ENCODE measurements around the gene COL15A1.

Gene COL15A1

DNA sequence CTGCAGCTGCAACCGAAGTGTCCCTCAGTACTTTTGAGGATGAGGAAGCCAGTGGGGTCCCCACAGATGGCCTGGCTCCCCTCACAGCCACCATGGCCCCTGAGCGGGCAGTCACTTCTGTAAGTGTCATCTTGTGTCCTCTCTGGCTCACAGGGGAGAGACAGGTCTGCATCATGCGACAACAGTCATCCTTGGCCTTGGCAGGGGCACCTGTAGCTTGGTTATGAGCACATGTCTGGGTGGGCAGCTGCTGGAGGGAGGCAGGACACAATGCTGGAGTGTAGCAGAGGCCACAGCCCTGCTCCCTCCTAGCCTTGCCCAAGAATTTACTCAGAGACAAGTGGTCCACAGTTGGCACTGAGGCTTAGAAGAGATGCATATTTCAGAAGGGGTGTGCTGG is 71.7 kb downstream of the COL15A1 start:
- DNase-seq (ENCODE audit: low read depth) = no peak

DNA sequence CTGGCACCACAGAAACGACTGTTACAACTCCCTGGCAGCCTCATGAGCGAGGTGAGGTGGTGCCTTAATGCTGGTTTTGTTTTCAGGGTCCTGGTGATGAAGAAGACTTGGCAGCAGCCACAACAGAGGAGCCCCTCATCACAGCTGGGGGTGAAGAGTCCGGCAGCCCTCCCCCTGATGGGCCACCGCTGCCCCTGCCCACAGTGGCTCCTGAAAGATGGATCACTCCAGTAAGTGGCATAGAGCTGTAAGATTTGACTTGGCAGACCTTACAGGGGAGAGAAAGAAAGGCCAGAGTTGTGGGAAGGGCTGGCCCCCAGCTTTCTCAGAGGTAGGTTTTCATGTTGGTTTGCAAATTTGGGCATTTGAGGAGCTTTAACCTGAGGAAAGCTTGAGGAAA is 72.2 kb downstream of the COL15A1 start:
- DNase-seq (ENCODE audit: low read depth) = no peak

DNA sequence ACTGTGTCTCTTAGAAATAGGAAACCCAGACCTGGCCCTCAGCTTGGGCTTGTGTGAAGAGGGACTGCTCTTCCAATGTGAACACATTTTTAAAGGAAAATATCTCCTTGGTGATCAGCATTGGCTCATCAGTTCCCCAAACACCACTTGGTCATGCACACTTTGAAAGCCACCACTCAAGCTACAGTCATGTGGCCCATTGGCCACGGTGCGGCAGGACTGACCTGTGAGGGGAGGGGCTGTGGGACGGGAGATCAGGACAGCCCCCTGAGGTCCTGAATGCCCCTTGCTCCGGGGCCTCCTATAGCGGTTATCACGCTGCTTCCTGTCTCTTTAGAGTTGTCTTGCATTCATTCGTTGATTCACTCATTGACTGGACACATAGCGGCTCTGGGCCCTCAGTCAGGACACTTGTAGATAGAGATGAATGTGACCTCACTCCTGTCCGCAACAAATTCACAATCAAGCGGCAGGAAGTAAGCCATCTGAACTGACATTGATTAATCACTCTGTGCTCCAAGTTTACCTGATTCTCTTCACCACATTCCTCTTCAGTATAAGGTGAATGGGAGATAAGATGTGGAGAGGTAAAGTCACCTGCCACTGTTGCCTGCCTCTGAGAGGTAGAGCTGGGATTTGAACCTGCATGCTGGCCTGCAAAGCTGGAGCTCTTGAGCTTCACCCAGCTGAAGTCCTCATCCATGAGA is 73.1 kb downstream of the COL15A1 start:
- DNase-seq (ENCODE audit: low read depth) = no peak

DNA sequence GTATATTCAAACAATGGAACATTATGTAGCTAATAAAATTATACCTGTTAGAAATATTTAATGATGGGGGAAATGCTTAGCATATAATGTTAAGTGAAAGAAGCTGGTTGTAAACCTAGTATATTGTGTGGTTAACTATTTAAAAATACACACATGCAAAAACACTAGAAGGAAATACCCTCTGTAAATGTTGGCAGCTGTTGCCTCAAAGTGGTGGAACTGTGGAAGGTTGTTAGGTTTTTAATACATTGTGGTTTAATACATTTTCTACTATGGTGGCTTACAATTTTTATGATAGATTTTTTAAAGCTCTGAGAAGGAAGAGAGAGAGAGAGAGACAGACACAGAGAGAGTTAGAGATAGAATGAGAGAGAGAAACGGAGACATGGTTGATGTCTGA is 74.9 kb downstream of the COL15A1 start:
- DNase-seq (ENCODE audit: low read depth) = no peak

DNA sequence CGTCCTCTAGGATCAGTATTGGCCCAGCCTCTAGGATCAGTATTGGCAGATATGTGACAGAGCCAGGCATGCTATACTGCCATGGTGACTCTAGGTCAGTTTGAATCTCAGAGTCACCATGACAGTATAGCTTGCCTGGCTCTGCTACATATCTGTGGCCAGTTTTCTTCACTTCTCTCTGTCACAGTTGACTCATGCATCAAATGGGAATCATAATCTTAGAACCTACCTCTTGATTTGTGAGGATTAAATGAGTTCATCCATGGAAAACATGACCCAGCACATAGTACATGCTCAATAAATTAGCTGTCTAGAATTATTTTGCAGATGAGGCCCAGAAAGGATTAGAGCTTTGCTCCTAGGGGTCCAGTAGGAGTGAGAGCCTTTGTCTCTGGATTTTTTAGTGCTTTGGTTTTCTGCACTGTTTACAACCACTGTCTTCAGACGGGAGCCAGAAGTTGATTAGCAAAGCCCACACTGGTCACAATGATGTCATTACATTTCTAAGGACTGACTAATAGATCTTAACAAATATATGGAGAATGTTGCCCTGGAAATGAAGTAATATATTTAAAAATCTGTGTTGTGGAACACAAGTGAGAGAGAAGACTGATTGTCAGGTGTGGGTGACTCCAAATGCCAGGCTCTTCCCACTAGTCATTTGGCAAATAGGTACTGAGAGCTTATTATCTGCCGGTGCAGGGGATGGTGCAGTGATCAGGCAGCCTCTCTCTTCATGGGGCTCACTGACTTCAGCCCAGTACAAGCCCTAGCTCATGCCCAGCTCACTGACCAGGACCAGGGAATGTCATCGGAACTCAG is 76.0 kb downstream of the COL15A1 start:
- peak; percentile 98 for DNase-seq (ENCODE audit: low read depth)

DNA sequence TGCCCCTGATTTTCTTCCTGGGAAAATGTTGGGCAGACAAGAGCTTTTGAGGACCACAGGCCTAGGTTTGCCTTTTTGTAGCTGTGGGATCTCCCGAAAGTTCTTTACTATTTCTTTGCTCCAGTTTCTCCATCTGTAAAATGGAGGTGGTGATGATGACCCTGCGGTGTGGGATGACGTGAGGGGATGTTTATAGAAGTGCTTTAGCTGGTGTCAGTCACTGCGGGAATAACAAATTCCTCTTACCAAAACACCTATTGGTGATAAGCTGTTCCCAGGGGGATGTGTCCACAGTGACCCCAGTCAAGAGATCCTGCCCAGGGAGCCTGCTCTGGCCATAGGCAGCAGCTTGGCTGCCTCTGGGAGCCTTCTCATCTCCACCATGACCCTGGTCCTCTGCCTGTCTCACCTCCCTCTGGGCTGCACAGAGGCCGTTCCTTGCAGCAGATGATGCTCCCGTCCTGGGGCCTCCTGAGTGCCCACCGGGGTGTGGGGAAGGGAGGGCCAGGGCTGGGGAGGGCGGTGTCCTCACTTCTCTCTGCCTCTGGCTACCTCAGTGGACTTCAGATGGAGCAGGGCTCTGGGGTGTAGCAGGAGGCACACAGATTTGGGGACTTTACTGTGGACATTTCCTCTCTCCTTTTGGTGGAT is 77.2 kb downstream of the COL15A1 start:
- no peak for DNase-seq (ENCODE audit: low read depth)

DNA sequence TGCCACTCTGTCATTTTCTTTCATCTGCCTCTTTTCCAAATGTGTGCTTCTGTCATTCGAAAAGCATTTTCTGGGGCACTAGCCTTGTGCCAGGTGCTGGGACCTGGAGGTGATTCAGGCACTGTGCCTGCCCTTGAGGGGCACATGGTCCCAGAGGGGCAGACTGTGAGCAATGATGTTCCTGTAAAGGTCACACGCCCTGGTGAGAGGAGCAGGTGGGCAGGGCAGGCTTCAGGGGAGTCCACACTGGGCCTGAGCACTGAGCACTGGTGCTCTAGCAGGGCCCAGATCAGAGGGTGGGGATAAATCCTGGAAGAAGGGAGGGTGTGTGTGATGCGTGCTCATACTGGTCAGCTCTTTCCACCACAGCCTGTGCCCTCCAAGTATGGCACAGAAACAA is 77.8 kb downstream of the COL15A1 start:
- no peak for DNase-seq (ENCODE audit: low read depth)

DNA sequence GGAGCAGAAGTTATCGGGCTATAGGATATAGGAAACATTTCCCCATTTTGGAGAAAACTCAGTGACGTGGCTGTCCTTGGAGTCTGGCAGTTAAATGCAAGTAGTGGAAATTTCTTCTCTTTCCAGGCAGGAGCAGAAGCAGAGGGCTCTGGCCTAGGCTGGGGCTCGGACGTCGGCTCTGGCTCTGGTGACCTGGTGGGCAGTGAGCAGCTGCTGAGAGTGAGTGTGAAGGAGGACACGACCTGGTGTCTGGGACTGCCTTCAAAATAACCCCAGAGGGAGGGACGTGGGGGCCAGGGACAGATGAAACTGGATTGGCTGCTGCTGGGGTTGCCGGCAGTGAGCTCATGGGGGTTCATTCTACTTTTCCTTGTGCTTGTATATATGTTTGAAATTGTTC is 79.5 kb downstream of the COL15A1 start:
- no peak for DNase-seq (ENCODE audit: low read depth)

DNA sequence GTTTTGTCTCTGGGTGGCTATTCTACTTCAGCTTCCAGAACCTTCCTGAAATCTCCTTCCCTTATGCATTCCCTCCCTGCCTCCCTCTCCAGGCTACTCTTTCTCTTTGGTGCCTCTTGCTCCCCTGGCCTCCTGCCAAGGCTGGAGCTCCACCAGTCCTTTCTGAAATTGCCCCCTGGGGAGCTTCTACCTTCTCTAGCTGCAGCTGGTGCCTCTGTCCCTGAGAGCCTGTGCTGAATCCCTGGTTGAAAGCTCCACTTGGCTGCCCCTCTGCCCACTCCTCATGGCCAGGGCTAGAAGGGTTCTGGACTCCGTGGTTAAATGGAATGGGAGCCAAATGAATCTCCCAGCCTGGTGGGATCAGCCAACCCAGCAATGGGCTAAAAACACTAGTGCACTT is 80.1 kb downstream of the COL15A1 start:
- DNase-seq (ENCODE audit: low read depth) = peak; percentile 64

DNA sequence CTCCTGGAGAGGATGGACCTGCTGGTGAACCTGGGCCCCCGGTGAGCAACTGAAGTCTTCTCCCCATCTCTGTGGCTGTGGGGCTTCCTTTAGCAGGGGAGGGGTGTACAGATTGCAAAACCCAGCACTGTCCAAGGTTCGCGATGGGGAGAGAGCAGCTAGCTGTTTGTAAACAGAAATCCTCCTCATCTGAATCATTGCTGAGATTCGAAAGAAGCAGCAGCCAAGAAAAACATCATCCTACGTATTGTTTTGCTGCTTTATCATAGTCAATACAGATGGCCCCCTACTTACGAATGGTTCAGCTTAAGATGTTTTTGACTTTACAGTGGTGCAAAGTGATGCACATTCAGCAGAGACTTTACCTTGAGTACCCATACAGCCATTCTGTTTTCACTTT is 81.3 kb downstream of the COL15A1 start:
- DNase-seq (ENCODE audit: low read depth) = no peak

DNA sequence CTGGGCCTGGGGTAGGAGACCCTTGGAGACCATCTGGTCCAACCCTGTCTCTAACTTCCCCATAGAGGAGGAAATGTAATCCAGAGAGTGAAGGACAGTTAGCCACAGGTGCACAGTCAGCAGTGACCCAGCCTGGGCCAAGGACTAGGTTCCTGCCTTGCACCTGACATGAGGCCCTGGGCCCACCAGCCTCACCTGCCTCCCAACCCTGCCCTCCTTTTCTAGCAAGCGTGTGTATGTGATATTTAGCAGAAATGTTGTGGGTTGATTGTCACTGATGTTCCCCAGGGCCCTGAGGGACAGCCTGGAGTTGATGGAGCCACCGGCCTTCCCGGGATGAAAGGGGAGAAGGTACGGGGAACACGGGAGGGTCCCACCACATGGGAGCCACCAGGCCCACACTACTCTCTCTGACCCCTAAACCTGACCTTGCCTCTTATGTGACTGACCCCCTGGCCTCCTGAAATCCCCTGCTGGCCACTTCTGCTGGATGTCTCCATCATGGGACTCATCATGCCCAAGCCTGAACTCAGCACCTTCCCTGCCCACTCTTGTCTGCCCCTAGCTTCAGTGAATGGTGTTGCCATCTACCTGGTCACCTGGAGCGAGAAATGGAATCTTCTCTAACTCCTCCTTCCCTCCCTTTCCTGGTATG is 82.0 kb downstream of the COL15A1 start:
- no peak for DNase-seq (ENCODE audit: low read depth)

DNA sequence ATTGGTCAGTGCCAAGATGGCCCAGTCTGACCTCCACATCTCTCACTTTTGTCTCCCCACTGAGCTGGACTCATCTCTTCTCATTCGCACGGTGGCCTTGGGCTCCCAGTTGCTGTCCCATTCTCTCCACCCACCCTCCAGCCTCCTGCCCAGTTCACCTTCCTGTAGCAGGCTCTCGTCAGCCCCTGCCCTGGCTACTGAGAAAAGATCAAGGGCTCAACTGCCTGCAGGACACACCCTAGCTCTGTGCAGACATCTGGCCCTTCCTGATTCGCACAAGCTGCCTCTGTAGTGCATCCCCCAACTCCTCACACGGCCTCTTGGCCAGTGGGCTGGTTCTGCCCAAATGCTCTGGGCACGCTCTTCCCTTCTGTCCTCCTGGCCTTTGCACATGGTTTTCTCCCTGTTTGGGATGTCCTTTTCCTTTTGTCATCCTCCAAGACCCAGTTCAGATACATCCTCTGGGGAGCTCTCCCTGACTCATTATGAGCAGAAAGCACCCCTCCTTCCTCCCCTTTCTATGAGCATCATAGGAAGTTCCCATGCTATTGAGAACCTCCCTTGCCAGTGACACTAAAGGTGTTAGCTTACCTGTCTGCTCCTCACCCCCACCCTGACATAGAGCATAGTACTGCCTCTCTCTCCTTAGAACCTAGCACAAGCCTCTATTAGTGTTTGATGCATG is 82.7 kb downstream of the COL15A1 start:
- DNase-seq (ENCODE audit: low read depth) = no peak

DNA sequence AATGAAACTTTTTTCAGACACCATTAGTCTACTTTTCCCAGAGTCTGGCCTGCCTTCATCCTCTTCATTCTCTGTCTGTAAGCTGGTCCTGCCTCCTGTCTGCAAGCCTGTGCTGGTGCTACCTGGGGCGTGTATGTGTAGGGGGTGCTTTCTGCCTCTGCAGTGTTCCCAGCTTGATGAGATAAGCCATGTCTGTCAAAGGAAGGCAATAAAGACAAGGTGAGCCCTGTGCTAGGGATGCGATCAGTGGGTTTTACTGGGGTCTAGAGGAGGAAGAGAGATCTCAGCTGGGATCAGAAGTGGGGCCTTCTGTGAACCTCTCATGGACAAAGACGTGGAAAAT is 83.2 kb downstream of the COL15A1 start:
- no peak for DNase-seq (ENCODE audit: low read depth)

DNA sequence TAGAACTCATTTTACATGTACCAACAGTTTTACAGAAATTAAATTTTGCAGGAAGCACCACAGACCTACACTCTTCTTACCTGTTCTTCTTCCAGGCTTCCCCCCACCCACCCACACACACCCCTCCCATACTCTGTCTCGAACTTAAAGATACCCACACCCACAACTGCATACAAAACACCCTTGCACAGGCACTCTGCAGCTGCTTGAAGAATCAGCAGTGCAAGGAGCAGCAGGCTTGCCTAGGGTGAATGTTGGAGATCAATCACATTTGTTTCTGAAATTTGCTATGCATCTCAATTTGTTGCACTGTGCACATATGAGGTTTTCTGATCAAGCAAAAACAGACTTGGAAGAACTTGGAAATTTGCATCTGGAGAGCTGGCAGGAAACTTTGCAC is 83.7 kb downstream of the COL15A1 start:
- no peak for DNase-seq (ENCODE audit: low read depth)

DNA sequence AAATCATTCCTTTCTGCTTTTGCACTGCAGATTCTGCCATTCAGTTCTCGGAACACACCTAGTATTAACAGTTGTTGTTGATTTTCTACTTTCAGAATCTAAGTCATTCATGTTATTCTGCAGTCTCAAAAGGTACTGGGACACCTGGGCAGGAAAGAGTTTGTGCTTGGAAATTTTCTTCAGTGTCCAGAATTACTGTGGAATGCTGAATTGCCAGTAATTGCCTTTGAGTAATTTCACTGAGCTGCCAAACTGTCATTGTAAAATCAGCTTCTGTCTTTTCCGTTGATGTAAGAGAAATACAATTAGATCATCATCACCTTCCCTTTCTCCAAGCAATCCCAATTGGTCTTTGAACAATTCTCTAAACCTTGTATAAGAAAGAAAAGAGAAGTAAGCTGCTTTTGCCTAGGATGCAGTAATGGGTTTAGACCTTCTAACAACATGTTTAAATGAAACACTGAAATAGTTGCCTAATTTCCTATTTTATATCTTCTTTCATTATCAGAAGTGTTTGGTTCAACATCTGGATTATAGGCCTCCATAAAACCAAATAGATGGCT is 85.5 kb downstream of the COL15A1 start:
- DNase-seq (ENCODE audit: low read depth) = no peak

DNA sequence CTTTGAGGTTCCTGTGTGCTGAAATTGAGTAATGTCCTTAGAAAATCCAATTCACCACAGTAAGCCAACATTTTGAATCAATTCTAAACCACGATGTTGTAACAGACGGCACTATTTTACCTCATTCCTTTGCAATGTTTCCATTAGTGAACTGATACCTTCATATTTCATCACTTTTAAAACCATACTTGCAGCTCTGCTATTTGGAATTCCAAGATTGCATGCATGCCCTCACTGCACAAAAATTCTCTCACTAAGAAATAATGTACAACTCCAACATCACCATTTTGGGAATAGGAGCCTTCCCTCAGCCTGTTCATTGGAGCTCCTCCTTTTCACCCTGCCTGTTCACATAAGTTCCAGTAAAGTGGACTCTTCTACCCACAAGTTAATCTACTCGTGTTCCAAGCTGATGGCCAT is 86.4 kb downstream of the COL15A1 start:
- peak; percentile 97 for DNase-seq (ENCODE audit: low read depth)

DNA sequence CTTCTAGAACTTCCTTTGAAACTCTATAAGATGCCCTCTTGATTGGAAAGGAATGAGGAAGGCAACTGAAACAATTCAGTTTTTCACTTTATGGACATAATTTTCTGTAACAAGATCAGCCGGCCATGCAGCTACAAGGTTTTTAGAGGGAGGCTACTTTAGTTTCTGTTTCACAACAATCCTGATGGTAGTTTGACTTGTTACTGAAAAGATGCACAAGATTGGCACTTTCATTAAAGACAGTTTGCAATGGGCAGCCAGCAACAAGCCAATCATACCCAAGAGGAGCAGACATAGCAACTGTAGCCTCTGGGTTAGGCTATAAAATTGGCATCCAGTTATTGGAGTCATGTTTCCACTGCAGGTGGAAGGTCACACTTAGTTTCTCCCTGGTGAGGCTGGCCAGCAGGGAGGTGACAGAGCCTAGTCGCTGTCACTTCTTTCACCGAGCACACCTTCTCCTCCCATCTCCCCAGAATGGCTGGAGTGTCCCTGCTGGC is 87.0 kb downstream of the COL15A1 start:
- DNase-seq (ENCODE audit: low read depth) = no peak

DNA sequence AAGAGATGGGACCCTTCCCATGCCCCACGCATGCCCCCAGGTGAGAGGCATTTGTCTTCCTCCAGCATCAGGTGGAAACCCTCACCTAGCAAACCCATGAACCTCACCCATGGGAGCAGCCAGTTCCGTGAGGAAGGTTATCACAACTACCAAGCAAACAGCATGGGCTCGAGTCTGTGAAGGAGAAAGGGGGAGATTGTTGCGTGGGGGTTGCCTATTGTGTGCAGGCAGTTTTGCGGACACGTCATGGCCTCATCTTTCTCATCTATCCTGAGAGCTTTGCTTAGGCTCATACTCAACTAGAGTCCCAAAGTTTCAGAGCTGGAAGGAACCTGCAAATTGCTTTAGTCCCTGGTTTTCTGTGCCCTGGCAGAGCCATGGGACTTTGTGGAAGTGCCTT is 87.6 kb downstream of the COL15A1 start:
- DNase-seq (ENCODE audit: low read depth) = no peak

DNA sequence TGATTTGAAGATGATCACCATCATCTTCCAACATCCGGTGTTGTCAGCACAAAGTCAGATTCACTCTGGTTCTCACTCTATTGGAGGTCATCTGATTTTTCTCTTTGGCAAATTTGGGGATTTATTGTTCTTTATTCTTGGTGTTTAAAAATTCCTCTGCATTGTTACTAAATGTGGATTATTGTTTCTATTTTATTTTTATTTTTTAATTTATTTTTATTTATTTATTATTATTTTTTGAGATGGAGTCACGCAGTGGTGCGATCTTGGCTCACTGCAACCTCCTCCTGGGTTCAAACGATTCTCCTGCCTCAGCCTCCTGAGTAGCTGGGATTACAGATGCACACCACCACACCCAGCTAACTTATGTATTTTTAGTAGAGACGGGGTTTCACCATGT is 88.3 kb downstream of the COL15A1 start:
- no peak for DNase-seq (ENCODE audit: low read depth)

DNA sequence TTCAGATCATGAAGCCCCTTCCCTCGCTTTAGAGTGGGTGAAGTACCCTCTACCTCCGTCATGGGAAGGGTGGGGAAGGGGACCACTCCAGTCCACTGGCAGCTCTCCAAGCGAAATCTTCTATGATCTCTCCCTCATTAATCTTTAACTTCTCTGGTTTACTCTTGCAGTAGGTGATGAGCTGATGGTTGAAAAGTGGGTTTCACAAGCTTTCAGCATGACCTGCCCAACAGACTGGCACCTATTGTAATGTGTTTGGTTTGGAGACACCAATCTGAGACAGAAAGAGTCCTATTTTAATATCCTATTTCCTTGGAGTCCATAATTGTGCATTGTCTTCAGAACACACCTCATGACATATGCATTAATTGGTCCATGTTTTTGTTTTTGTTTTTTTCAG is 90.4 kb downstream of the COL15A1 start:
- no peak for DNase-seq (ENCODE audit: low read depth)

DNA sequence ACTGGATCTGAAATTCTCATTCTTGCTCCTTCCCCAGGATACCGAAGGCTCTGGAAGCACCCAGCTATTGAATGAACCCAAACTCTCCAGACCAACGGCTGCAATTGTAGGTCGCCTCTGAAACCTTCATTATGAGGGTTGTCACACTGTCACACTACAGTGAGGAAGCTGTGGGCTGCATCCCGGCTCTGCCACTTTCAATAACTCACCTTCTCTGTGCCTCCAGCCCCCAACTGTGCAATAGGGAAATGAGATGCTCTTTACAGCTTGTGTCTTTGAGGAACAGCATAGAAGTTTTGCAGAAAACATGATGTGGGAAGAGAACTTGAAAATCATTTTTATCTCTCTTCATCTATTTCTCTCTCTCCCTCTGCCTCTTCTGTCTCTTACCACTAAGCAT is 91.6 kb downstream of the COL15A1 start:
- DNase-seq (ENCODE audit: low read depth) = no peak
